Mucosa of gallbladder (tissue), 1 donor: ENCODE data around the gene CEACAM19. TPM values are rescaled to one million over a fixed set of nuclear protein-coding genes. Genes with fewer than 3 reads are reported as not detected.
"Not testable (repeated sequence)": the region's sequence is repeated elsewhere in the genome, so short reads cannot be mapped to it uniquely, and the experiment has no call there.

Experiments used
- DNase-seq: peaks from one replicate; pipeline ENCODE4 v3.0.0-alpha.2; 2020; ENCODE audit warnings: low spot score
- total RNA-seq: library from RNA; stranded (reverse); gene quantifications from one replicate; pipeline ENCODE4 v1.2.1, GENCODE V29; 2021
- donor health status: DM: no; HTN: no; CAD: no.

CEACAM19 gene, protein sequence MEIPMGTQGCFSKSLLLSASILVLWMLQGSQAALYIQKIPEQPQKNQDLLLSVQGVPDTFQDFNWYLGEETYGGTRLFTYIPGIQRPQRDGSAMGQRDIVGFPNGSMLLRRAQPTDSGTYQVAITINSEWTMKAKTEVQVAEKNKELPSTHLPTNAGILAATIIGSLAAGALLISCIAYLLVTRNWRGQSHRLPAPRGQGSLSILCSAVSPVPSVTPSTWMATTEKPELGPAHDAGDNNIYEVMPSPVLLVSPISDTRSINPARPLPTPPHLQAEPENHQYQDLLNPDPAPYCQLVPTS
- 10.9 TPM for total RNA-seq

DNA sequence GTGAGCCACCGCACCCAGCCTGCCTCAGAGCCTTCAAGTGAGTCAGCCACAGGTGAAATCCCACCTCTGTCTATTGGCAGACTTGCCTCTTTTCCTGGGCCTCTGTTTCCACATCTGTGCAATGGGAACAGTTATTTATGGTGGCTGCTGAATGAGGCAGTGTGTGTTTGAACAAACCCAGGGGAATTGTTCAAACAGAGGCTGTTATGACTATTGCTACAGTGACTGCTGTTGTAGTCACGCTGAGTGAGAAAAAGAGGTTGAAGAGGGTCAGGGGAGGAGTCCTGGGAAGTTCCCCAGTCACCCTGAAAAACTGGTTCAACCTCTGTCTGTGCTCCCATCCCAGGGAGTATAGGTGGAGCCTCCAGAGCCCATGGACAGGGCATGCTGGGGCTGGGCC lies at the start of gene CEACAM19:
Gene CEACAM19 (plus strand): TSS at position 83 of the 400 bp plus-strand sequence. CDS start 450 bp downstream, outside the sequence.
- no peak for DNase-seq

DNA sequence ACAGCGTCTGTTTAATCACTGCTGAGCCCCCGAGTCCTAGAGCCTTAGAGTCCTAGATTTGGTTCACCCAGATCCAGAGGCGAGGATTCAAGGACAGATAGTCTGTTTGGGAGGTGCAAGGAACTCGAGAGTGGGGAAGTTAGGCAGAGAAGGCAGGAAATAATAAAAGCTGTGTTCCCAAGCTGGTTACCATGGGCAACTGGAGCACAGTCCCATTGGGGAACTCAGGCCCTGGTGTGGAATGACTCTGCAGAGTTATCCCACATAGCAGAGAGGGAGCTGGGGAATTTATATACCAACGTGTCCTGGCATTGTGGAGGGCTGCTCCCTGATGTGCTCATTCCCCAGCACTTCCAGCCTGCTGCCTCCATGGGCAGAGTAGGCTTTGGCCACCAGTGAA lies 48.2 kb upstream of the CEACAM19 start:
- no peak for DNase-seq

DNA sequence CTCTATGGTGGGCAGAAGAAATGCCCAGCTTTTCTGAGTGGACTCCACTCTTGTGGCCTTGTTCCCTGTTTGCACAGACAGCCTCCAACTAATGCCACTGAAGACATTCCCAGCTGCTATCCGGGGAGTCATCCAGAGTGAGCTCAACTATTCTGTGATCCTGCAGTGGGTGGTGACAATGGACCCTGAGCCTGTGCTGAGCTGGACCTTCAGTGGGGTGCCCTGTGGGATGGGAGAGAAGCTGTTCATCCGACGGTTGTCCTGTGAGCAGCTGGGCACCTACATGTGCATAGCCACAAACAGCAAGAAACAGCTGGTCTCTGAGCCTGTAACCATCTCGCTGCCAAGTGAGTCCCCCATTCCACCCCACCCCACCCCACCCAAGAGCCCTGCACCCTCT lies 47.7 kb upstream of the CEACAM19 start:
- no peak for DNase-seq

DNA sequence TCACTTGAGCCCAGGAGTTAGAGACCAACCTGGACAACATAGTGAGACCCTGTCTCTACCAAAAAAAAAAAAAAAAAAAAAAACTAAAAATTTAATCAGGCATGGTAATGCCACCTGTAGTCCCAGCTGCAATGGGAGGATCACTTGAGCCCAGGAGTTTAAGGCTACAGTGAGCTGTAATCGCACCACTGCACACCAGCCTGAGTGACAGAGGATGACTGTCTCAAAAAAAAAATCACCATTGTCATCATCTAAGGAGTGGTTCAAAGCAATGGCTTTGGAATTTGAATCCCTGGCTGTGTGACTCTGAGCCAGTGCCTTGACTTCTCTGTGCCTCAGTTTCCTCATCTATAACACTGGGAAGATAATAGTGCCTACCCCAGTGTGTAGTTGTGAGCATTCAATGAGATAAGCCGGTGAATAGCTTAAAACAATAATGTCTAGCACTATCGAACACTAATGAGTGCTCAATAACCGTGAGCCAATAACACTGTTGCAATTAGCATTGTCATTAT lies 46.4 kb upstream of the CEACAM19 start:
- DNase-seq = no peak

DNA sequence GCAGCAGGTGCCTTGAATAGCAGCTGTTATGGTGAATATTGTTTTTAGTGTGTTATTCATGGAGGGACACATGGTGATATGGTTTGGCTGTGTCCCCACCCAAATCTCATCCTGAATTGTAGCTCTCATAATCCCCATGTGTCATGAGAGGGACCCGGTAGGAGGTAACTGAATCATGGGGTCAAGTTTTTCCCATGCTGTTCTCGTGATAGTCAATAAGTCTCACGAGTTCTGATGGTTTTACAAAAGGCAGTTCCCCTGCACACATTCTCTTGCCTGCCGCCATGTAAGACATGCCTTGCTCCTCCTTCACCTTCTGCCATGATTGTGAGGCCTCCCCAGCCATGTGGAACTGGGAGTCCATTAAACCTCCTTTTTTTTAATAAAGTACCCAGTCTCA lies 45.6 kb upstream of the CEACAM19 start:
- DNase-seq = not testable (repeated sequence)

DNA sequence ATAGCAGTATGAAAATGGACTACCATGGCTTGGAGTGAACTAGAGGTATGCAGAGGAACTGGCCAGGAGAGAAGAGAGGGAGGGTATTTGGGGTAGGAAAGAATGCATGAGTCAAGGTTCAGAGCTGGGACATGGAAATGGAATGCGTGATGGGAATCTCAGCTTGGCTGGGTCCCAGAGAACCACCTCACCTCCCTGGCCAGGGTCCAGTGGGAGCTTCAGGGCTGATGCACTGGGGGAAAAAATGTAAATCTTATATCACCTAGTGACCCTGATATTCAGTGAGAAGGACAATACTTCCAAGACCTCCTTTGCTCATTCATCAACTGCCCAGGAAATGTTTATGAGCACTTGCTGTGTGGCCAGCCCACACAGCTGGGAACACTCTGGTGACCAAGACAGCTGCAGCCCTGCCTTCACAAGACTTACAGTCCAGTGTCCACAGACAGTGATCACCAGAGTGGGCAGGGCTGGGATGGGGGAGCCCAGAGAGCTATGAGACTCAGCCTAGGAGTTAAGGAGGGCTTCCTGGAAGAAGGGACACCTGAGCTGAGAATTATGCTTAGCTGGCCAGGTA lies 45.1 kb upstream of the CEACAM19 start:
- no peak for DNase-seq

DNA sequence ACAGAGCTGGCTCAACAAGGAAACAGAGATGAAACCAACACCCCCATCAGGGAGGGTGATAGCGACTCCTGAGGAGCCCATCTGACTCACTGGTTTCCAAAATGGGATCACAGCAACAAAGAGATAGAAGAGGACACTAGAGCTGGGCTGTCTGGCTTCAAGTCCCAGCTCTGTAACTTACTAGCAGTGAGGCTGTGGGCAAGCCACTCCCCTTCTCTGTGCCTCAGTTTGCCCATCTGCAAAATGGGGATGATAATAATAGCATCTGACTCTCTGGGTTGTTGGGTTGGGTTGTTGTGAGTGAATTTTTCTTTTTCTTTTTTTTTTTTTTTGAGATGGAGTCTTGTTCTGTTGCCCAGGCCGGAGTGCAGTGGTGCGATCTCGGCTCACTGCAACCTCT lies 43.7 kb upstream of the CEACAM19 start:
- no peak for DNase-seq

DNA sequence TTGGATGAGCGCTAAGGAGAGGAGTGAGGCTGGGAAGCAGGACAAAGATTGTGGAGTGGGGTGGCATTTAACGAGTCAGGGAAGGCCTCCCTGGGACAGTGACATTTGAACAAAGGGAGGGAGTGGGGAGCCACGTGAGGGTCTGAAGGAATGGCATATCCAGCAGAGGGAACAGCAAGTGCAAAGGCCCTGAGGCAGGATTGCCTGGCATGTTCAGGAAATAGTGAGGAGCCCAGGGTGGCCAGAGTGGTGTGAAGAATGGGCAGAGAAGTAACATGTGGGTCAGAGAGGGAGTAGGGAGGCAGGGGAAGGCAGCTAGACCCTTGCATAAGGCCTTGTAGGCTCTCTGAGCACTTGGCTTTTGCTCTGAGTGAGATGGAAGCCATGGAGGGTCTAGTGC lies 42.5 kb upstream of the CEACAM19 start:
- no peak for DNase-seq

DNA sequence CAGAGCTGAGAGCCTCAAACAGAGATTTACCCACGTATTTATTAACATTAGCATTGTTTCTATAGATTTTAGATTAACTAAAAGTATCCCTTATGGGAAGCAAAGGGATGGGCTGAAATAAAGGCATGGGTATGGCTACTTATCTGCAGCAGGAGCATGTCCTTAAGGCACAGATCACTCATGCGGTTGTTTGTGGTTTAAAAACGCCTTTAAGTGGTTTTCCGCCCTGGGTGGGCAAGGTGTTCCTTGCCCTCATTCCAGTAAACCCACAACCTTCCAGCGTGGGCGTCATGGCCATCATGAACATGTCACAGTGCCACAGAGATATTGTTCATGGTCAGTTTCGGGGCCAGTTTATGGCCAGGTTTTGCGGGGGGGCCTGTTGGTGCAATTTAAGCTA lies 39.7 kb upstream of the CEACAM19 start:
- DNase-seq = not testable (repeated sequence)

DNA sequence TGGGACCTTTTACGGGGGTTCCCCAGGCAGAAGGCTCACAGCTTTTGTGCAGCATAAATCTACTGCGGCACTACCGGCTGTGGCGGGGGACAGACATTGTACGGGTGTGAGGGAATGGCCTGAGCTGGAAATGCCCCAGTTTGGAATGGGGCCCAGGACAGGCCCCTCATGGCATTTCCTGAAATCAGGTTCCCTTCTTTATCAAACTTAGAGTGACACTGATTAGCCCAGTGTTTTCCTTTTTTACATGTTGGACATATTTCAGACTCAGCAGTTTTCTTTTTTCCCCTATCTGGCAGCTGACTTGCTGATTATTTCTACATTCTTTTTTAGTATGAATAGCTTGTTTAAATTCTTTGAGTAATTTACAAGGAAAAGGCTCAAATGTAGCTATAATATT lies 37.2 kb upstream of the CEACAM19 start:
- not testable (repeated sequence) for DNase-seq

DNA sequence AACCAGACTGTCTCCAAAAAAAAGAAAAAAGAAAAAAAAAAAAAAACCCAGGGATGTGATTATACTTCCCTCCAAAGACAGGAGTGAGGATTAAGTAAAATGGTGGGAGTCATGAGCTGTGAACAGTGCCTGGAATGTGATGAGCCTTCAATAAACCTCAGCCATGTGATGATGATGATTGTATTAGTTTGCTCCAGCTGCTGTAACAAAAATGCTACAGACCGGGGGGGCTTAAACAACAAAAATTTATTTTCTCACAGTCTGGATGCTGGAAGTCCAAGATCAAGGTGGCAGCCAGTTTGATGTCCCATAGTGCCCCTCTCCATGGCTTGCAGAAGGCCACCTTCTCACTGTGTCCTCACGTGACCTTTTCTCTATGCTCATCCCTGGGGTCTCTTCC lies 36.5 kb upstream of the CEACAM19 start:
- DNase-seq = no peak

DNA sequence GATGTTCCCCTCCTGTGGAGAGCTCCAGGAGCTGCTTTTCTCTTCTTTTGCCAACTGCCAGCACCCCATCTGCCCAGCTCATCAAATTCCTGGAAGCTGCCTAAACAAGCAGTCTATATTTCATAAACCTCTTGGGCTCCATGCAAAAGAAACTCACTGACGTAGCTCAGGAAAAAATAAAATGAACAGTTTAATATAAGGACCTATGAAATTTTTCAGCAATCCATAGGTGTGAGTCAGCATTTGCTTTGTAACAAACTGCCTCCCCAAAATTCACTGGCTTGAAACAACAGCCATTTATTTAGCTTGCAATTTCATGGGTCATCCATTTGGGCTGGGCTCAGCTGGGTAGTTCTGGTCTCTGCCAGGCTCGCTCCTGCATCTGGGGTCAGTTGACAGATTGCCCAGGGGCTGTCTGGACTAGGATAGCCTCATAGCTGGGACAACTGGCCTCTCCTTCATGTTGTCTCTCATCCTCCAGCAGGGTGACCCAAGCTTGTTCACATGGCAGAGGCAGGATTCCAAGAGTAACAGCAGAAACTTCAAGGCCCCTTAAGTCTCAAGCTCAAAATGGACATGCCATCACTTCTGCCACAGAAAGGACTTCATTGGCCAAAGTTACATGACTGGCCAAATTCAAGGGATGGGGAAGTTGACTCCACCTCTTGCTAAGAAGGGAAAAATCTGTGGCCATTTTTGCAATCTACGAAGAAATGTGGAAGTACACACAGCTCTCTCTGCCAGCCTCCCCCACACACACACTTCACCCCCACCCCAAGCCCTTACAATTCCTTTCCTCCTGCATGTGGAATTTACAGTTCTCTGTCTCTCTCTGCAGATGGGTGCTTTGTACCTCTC lies 35.5 kb upstream of the CEACAM19 start:
- DNase-seq = no peak

DNA sequence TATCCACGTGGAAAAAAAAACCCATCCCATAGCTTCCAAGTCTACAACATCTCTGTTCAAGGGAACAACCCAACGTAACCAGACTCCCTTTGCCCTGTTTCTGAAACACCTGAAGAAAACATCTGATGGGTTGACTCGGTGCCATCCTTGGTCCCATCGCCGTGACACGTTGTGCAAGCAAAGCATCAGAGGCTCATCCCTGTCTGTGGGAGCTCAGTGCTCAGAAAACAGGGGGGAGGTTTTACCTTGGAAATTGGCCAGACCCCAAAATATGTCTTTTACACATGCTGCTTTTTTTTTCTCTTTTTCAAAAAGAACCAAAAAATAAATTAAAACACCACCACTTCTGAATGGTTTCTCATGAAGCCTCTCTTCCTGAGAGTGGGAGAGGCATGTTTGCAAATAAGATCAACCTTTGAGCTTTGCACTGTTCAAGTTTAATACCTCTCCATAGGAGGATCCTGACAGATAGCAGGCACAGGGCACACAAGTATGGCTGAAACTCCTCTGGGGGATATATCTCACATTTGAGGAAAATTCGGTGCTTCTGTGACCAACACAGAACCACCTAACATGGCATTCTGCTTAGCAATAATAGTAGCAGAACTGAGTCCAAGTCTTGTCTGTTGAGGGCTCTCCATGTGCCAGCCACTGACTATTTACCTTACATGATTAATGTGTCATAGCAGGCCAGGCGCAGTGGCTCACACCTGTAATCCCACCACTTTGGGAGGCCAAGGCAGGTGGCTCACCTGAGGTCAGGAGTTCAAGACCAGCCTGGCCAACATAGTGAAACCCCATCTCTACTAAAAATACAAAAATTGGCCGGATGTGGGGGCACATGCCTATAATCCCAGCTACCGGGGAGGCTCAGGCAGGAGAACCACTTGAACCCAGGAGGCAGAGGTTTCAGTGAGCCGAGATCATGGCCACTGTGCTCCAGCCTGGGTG lies 34.6 kb upstream of the CEACAM19 start:
- DNase-seq = no peak

DNA sequence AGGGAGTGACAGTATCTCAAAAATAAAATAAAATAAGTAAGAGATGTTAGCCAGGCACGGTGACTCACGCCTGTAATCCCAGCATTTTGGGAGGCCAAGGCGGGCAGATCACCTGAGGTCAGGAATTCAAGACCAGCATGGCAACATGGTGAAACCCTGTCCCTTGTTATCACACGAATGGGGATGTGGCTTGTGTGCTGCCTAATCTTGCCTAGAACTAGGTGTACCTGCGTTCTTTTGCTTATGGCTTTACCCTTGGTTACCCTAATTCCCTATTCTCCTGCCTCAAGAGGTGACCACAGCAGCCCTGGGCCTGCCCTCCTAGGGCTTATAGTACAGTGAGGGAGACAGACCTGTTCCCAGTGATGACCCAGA lies 33.9 kb upstream of the CEACAM19 start:
- no peak for DNase-seq

DNA sequence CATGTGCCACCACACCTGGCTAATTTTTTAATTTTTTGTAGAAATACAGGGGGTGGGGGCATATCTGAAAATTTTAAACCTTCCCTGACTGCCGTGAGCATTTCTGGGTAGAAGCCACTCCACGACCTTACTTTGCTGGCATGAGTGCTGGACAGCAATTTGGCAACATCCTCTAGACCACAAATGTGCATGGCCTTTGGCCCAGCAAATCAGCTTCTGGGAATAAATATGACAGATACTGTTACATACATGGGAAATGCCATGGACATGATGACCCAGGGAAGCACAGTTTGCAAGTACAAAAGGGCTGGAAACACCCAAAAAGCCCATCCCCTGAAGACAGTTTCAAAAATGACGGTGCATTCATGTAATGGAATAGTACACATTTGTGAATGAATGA lies 30.8 kb upstream of the CEACAM19 start:
- no peak for DNase-seq

DNA sequence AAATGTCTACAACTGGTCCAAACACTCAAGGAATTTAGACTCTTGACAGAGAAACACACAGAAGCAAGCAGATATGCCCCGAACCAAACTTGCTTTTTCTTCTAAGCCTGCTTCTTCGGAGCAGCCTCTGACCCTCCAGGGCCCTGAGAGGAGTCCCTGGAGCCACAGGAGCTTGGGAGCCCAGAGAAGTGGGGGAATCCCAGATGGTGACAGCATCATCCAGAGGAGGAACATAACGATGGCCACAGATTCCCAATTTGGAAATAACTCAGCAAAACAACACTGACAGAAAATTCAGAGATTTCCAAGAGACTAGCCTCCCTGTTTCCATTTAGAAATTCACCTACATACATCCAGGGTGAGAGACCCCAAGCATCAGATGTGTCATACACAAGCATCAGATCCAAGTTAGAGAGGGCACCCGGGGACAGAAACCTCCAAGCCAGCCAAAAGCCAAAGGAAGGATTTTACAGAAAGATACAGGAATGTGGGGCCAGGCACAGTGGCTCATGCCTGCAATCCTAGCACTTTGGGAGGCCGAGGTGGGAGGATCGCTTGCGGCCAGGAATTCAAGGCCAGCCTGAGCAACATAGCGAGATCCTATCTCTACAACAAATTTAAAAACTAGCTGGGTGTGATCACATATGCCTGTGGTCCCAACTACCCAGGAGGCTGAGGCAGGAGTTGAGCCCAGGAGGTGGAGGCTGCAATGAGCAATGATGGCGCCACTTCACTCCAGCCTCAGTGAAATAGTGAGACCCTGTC lies 29.6 kb upstream of the CEACAM19 start:
- DNase-seq = no peak

DNA sequence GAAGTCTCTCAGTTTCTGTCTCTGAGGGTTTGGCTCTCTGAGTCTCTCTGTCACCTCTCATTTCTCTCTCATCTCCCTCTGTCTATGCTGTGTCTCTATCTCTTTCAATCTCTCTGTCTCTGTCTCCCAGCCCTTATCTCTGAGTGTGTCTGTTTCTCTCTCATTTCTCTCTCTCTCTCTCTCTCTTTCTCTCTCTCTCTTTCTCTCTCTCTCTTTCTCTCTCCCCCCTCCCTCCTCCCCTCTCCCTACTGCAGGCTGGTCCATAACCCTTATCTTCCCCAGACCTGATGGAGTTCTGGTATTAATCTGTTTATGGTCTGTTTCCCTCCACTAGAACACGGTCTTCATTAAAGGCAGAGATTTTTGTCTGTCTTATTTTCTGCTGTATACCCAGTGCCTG lies 28.9 kb upstream of the CEACAM19 start:
- DNase-seq = no peak

DNA sequence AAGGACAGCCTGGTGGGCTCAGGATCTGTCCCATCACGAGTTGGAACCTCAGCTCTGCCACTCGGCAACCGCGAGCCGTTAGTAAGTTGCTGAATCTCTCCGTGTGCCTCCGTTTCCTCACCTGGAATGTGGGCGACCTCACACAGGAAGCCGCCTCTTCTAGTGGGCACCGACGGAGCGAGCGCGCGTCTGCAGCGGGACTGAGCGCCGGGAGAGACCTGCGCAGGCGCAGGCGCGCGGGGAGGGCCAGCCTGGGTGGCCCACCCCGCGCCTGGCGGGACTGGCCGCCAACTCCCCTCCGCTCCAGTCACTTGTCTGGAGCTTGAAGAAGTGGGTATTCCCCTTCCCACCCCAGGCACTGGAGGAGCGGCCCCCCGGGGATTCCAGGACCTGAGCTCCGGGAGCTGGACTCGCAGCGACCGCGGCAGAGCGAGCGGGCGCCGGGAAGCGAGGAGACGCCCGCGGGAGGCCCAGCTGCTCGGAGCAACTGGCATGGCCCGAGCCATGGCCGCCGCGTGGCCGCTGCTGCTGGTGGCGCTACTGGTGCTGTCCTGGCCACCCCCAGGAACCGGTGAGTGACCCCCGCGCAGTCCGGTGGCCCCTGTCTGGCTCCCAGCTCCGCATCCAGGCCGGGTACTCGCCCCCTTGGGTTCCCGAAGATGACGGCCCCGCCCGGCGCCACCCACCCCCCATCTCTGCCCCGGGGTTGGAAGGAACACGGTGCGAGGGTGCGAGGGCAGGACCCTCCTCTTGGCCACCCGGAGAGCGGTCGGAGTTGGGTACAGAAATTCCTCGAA lies 27.5 kb upstream of the CEACAM19 start, which contains the start of gene PVR:
Gene PVR (plus strand): TSS at position 306 of the 797 bp plus-strand sequence. CDS start 187 bp downstream, at position 493.
- DNase-seq = peak; percentile 51

DNA sequence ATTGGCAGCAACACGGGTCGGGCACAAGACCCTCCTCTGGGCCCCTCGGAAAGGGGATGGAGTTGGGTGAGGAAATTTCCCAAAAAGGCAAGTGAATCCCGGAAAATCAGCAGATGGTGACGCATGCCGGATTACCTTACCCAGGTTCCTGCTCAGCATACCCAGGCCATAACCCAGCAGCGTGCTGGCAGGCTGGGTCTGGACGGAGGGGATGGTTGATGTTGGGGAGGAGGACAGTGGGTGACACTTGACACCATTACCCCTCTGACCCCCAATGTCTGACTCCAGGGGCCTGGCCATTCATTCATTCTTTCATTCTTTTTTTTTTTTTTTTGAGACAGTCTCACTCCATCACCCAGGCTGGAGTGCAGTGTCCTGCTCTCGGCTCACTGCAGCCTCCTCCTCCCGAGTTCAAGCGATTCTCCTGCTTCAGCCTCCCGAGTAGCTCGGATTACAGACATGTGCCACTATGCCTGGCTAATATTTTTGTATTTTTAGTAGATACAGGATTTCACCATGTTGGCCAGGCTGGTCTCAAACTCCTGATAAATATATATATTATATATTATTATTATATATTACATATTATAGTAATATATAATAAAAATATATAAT lies 26.8 kb upstream of the CEACAM19 start:
- DNase-seq = no peak
